Sigmoid colon (tissue), 7 donors: Measurements from ENCODE around the gene KCNJ1. TPM values are rescaled to one million over a fixed set of nuclear protein-coding genes. Genes with fewer than 3 reads are reported as not detected.

Source experiments
- DNase-seq: peaks from one replicate; pipeline ENCODE4 v3.0.0-alpha.2; 2019
- H3K27ac ChIP-seq, 4 donors: fragments of 200-600 bp; sonication (generic); one replicate each; pipeline ENCODE4 v1.5.1; 2016 to 2019; ENCODE audit warnings: mild to moderate bottlenecking in 1 of 4
- H3K27me3 ChIP-seq, 3 donors: fragments of 200-600 bp; sonication (generic); one replicate each; pipeline ENCODE4 v1.5.1; 2019; ENCODE audit warnings: mild to moderate bottlenecking in 1 of 3
- H3K36me3 ChIP-seq, 4 donors: fragments of 200-600 bp; sonication (generic); one replicate each; pipeline ENCODE4 v1.5.1; 2016 to 2019
- H3K4me1 ChIP-seq, 4 donors: fragments of 200-600 bp; sonication (generic); one replicate each; pipeline ENCODE4 v1.5.1; 2017 to 2019
- H3K4me3 ChIP-seq, 4 donors: fragments of 200-600 bp; sonication (generic); one replicate each; pipeline ENCODE4 v1.5.1; 2017 to 2019; ENCODE audit warnings: mild to moderate bottlenecking in 2 of 4, moderate library complexity in 1 of 4
- H3K9me3 ChIP-seq, 4 donors: fragments of 200-600 bp in 3 of 4; sonication (generic) in 3 of 4; one replicate each; pipeline versions ENCODE4 v1.5.1 to v1.6.1; 2013 to 2019
- EP300 ChIP-seq, 4 donors: sonication (generic); formaldehyde crosslinking; IDR thresholded peaks; one replicate each; pipeline ENCODE4 v1.6.1; 2017; ENCODE audit warnings: antibody characterized with exemption in 4 of 4
- POLR2A ChIP-seq, 2 donors: fragments of 450-650 bp; IDR thresholded peaks; one replicate each; pipeline ENCODE4 v1.6.1; 2016; ENCODE audit warnings: antibody characterized with exemption in 2 of 2, mild to moderate bottlenecking in 2 of 2, moderate library complexity in 2 of 2
- POLR2AphosphoS5 ChIP-seq, 4 donors: sonication (generic); formaldehyde crosslinking; IDR thresholded peaks; one replicate each; pipeline ENCODE4 v1.6.1; 2017; ENCODE audit warnings: antibody characterized with exemption in 4 of 4
- WGBS, 2 donors: extraction: QIAGEN DNeasy Blood & Tissue Kit; methylation state at CpG; one replicate each; pipeline ENCODE4 v1.1.7; 2013; 5-methylcytosine and 5-hydroxymethylcytosine counted together
- intact Hi-C: fragments of 100-400 bp; cut with DNase I; formaldehyde crosslinking; loops from one replicate; pipeline ENCODE4 v1.15.1; 2023
- polyA plus RNA-seq, 3 donors: library from polyadenylated mRNA; stranded (reverse); fragments of 200-250 nt; gene quantifications; one replicate each; pipeline ENCODE4 v1.2.3, GENCODE V29; 2013
- total RNA-seq, 4 donors: library from RNA; depleted of rRNA; stranded (reverse); fragments of >200 nt; gene quantifications; one replicate each; pipeline ENCODE4 v1.1.0, GENCODE V29; 2016
- TF ChIP-seq, protein P1 (sequence below), 4 experiments: fragments of 450-650 bp in 3 of 4; fragments of 200-600 bp in 1 of 4; IDR thresholded peaks; one replicate each; pipeline ENCODE4 v1.5.1; 2016 to 2019; ENCODE audit warnings: antibody characterized with exemption in 4 of 4, mild to moderate bottlenecking in 3 of 4, moderate library complexity in 2 of 4
- donor health status: healthy with polysubstance abuse.
- donor health status: Bipolar disorder and iron deficiency.
- donor health status: healthy.

The KCNJ1 gene
- total and polyA plus RNA-seq, 7 donors = 0.81 TPM; not detected in 6

- DNase-seq = no peak
- TF ChIP-seq, protein P1, sequence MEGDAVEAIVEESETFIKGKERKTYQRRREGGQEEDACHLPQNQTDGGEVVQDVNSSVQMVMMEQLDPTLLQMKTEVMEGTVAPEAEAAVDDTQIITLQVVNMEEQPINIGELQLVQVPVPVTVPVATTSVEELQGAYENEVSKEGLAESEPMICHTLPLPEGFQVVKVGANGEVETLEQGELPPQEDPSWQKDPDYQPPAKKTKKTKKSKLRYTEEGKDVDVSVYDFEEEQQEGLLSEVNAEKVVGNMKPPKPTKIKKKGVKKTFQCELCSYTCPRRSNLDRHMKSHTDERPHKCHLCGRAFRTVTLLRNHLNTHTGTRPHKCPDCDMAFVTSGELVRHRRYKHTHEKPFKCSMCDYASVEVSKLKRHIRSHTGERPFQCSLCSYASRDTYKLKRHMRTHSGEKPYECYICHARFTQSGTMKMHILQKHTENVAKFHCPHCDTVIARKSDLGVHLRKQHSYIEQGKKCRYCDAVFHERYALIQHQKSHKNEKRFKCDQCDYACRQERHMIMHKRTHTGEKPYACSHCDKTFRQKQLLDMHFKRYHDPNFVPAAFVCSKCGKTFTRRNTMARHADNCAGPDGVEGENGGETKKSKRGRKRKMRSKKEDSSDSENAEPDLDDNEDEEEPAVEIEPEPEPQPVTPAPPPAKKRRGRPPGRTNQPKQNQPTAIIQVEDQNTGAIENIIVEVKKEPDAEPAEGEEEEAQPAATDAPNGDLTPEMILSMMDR (IDR thresholded peaks at IDR 0.05) = peak in 2 of 4 experiments; percentile 8 to 49
- TF ChIP-seq POLR2AphosphoS5 (IDR thresholded peaks at IDR 0.05) = no peak
- peaks cover 0 to 21% (median 17%) of the 10 kb centered on the region in 4 donors for H3K4me1 ChIP-seq
- intact Hi-C loops = no loop called here
- no peaks in the 10 kb centered on the region for H3K9me3 ChIP-seq
- H3K36me3 ChIP-seq = no peaks in the 10 kb centered on the region
- 1 to 2% methylated on average over 45 of the region's 45 CpGs for WGBS, 2 donors
- H3K27me3 ChIP-seq = peaks cover 0 to 37% (median 0%) of the 10 kb centered on the region in 3 donors
- peak overlapping the region; percentile 32 to 61 (median 55) for H3K4me3 ChIP-seq
- H3K27ac ChIP-seq = peak overlapping the region; percentile 34 to 65 (median 56)
Measured at GRCh38 chr11:128905345-128906184, 38.5 kb upstream of the KCNJ1 start.

GRCh38 chr11:128904656-128905344, 37.7 kb upstream of the KCNJ1 start:
- Histone ChIP-seq H3K4me3 (peak overlapping the region; percentile 32 to 61 (median 55)), H3K9me3 (no peaks in the 10 kb centered on the region), H3K4me1 (peaks cover 0 to 22% (median 19%) of the 10 kb centered on the region in 4 donors), H3K36me3 (no peaks in the 10 kb centered on the region), H3K27me3 (peaks cover 0 to 30% (median 0%) of the 10 kb centered on the region in 3 donors), H3K27ac (peak overlapping the region; percentile 34 to 65 (median 56))
- intact Hi-C loops = no loop called here
- DNase-seq = no peak
- 5 to 10% methylated on average over 25 of the region's 25 CpGs for WGBS, 2 donors
- no peak for TF ChIP-seq POLR2AphosphoS5 (IDR thresholded peaks at IDR 0.05)
- no peak for TF ChIP-seq EP300 (IDR thresholded peaks at IDR 0.05)
- TF ChIP-seq POLR2A (IDR thresholded peaks at IDR 0.05) = no peak
- TF ChIP-seq, protein P1 (IDR thresholded peaks at IDR 0.05) = no peak

- Histone ChIP-seq H3K4me1 (peaks cover 0 to 22% (median 19%) of the 10 kb centered on the region in 4 donors), H3K27ac (peak overlapping the region in 1 of 4 donors; percentile 23)
Measured at GRCh38 chr11:128904303-128904655, 37.2 kb upstream of the KCNJ1 start.

GRCh38 chr11:128903248-128904061, 36.4 kb upstream of the KCNJ1 start:
- 65 to 84% methylated on average over 17 of the region's 17 CpGs for WGBS, 2 donors
- no peaks in the 10 kb centered on the region for H3K9me3 ChIP-seq
- TF ChIP-seq, protein P1 (IDR thresholded peaks at IDR 0.05) = no peak
- peak in 1 of 4 donors; percentile 14 for TF ChIP-seq POLR2AphosphoS5 (IDR thresholded peaks at IDR 0.05)
- no peak for TF ChIP-seq EP300 (IDR thresholded peaks at IDR 0.05)
- TF ChIP-seq POLR2A (IDR thresholded peaks at IDR 0.05) = no peak
- peaks cover 0 to 17% (median 0%) of the 10 kb centered on the region in 3 donors for H3K27me3 ChIP-seq
- H3K36me3 ChIP-seq = no peaks in the 10 kb centered on the region
- intact Hi-C loops = no loop called here
- H3K4me3 ChIP-seq = no peak overlapping the region
- H3K27ac ChIP-seq = peak overlapping the region in 1 of 4 donors; percentile 23
- no peak for DNase-seq
- peaks cover 0 to 22% (median 15%) of the 10 kb centered on the region in 4 donors for H3K4me1 ChIP-seq

More at GRCh38 chr11:128904303-128904655, 37.2 kb upstream of the KCNJ1 start:
- DNase-seq = no peak
- intact Hi-C loops = no loop called here
- no peak for TF ChIP-seq POLR2AphosphoS5 (IDR thresholded peaks at IDR 0.05)
- Histone ChIP-seq H3K4me3 (no peak overlapping the region), H3K9me3 (no peaks in the 10 kb centered on the region), H3K27me3 (peaks cover 0 to 25% (median 0%) of the 10 kb centered on the region in 3 donors), H3K36me3 (no peaks in the 10 kb centered on the region)
- 83 to 85% methylated on average over 14 of the region's 14 CpGs for WGBS, 2 donors
